Hematopoietic multipotent progenitor cell (in vitro differentiated cells): Measurements from ENCODE around the gene STAM2. TPM values are rescaled to one million over a fixed set of nuclear protein-coding genes. Genes with fewer than 3 reads are reported as not detected.

Experiments
- DNase-seq, 3 donors: peaks; one replicate each; pipeline ENCODE4 v3.0.0-alpha.2; 2011 to 2015; ENCODE audit warnings: low read depth in 2 of 3, low spot score in 2 of 3
- small RNA-seq: library from RNA; depleted of rRNA; stranded (forward); fragments of <200 nt; gene quantifications from one replicate; pipeline ENCODE3, GENCODE V24; 2012
- total RNA-seq: library from RNA; depleted of rRNA; stranded (reverse); fragments of >200 nt; gene quantifications from one replicate; pipeline ENCODE4 v1.2.3, GENCODE V29; 2012

Gene STAM2
- total RNA-seq, 1 donor, result 13.2 TPM

- DNase-seq, result no peak
Measured at GRCh38 chr2:152078023-152078422, 97.5 kb downstream of the STAM2 start.

- no peak for DNase-seq
Measured at GRCh38 chr2:152075461-152076050, 100.0 kb downstream of the STAM2 start.

- no peak for DNase-seq
Measured at GRCh38 chr2:152072011-152072410, 103.6 kb downstream of the STAM2 start.

GRCh38 chr2:152071518-152071917 is 104.0 kb downstream of the STAM2 start:
- DNase-seq, result no peak

- DNase-seq, result peak in 1 of 3 donors; percentile 64
Measured at GRCh38 chr2:152071092-152071491, 104.5 kb downstream of the STAM2 start.

- DNase-seq, result no peak
Measured at GRCh38 chr2:152068226-152068625, 107.3 kb downstream of the STAM2 start.

- no peak for DNase-seq
Measured at GRCh38 chr2:152067823-152068222, 107.7 kb downstream of the STAM2 start.

Small RNA genes lying within 50 kb of the gene (small RNA-seq; reads per million reads assigned to genes)
- gene RPL30P2, result not detected

Other genes starting within 250 kb of the STAM2 start
- 0.54 TPM for gene CACNB4, start 76.7 kb downstream of the STAM2 start, total RNA-seq
- 0.54 TPM for gene FMNL2, start 159.4 kb upstream of the STAM2 start, total RNA-seq